GM18867 (cell line): ENCODE results near the gene DTD1.

Experiments
- ATAC-seq: cut with Tn5 transposase; IDR thresholded peaks from one replicate; pipeline ENCODE4 v1.9.1; 2021; ENCODE audit warnings: mild to moderate bottlenecking, moderate library complexity; ENCODE audit not compliant: unreplicated experiment

Gene DTD1

GRCh38 chr20:18614244-18614643, 26.4 kb downstream of the DTD1 start:
- ATAC-seq, result no peak

DNA sequence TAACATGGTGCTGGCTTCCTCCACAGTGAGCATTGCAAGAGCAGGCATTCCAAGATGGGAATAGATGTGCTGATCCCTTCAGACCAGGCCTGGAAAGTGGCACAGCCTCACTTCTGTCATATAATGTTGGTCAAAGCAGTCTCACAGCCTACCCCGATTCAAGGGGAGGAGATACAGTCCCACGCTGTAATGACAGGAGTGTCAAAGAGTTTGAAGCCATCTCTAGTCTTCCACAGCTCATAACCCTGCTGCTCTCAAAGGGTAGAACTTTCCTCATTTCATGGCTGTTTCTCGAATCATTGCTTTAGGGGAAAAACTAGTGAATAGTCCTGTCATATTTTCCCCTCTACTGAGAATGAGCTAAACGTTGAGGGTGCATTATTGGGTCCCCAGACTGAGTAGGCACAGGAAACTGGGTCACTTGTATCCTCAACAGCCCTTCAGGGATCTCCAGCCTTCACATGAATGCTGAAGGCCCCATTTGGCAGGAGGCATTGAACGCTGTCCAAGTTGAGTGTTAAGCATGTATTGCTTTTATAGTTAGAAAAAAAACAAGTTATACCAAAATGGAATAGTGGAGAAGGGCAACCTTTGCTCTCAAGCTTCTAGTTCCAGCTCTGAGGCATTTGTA, 27.3 kb downstream of the DTD1 start:
- no peak for ATAC-seq

GRCh38 chr20:18621004-18621403, 33.1 kb downstream of the DTD1 start:
- ATAC-seq, result no peak

DNA sequence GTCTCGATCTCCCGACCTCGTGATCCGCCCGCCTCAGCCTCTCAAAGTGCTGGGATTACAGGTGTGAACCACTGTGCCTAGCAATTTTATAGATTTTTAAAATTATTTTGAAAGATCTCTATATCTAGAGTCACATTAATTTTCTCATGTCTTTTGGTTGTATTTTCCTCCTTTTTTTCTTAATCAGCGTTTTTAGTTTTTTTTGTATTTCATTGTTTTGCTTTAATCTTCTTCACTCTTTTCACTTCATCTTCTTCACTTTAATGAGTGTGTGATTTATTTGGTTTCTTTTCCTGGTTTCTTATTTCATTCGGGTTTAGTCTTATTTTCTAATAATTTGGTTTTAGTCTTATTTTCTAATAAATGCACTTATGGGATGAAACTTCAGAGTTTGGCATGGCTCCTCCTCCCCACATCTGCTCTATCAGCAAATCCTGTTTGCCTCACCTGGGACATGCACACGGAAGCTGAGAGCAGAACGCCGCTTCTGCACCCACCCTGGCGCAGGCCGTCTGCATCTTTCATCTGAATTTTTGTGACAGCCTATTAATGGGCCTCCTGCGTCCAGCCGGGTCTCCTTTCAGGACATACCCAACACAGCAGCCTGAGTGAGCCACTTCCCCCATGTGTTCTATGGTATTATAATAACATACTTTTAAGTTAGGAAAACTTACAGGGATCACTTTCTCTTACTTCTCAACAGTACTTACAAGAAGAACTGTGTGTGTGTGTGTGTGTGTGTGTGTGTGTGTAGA, 35.5 kb downstream of the DTD1 start:
- no peak for ATAC-seq

GRCh38 chr20:18624948-18625347, 37.1 kb downstream of the DTD1 start:
- no peak for ATAC-seq

DNA sequence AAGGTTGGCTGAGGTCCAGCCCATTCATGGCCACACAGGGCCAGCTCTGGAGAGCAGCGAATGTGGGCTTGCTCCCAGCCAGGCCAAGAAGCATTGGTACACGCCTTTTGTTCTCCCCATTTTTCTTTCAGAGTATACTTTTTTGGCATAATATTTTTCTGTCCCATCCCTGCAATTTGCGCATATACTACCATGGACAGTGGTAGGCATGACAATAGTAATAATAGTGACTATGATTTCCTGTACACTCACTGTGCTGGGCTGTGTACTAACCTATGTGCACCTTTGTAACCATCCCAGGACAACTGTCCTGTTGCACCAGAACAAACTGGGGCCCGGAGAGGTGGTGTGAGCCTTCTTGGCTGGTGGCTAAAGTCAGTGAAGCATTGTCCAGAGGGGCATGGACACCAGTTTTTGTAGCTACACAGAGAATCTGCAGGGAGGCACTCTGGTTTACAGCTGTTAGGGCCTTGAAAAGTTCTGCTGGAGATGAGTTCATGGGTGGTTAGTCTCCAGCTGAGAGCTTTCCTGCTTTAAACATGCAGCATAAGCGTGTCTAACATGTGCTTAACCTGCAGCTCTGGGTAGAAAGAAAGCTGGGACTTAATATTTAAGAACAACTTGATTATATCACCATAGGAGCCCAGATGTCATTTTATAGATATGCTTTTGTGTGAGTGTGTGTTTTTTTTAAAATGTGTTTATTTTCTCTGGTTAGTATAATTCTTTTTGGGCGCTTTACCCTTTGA, 38.2 kb downstream of the DTD1 start:
- no peak for ATAC-seq

DNA sequence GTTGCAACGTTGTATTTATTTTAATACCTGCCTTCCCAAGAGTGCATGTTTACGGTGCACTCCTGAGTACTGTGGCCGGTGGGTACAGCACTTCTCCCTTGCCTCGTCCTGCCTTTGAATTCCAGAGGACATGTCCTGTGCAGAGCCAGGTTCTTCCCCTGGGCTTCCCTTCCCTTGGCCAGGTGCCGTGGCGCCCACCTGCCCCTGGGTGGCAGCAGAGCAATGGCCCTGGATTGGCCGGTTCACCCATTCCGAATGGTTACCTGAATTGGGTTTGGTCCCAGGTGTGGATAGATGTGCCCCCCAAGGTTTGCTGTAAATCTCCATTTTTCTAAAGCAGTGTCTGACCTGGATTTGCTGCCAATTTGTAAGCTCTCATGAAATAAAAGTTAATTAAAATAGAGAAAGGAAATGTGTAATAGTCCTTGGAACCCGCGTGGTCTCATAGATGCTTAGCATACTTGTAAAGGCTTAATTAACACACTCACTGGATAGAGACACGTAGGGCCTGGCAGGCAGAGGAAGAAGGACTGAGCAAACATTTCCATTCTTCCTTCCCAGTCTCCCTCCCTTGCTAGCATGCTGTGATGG, 40.6 kb downstream of the DTD1 start:
- ATAC-seq, result no peak

DNA sequence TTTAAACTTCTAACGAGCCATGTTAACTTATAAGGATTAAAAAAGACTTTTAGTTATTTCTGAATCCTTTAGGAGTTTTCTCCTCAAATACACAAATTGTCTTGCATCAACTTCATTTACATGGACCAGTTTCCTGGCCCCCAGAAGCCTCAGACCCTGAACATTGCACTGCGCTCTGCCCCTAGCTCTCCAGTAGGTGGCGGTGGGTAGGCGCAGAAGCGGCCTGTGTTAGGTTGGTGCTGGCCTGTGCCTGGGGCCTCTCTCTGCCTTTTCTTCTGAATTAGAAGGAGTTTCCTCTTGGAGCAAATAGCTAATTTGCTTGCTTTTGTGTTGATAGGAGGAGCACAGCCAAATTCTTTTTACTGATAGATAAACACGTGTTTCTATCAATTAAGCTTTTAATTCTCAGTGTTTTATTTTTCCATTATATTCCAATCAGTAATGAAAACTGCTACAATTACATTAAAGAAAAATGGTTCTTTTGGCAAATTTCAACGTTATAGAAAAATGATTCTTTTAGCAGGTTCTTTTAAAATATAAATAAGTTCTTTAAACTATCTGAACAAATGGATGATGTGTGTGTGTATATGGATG, 44.4 kb downstream of the DTD1 start:
- peak; percentile 95 for ATAC-seq

DNA sequence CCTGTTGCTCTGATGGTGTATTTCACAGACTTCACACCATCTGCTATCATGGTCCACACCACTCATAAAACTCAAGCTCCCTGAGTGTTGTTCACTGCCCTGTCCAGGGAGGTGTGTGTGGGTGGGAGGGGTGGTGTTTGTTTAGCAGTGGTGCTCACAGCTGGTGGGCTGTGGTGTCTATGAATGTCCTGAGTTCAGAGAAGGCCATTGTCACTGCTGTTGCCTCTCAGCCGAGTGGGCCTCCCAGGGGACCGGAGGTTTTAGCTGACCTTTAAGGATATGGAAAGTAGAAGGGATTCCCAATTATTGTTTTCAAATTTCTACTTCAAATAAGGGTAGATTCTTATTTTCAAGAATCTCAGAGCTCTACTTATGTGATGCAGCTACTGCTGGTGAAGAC, 45.6 kb downstream of the DTD1 start:
- ATAC-seq, result no peak

- no peak for ATAC-seq
These were observed 46.6 kb downstream of the DTD1 start for GRCh38 chr20:18634501-18634900.

DNA sequence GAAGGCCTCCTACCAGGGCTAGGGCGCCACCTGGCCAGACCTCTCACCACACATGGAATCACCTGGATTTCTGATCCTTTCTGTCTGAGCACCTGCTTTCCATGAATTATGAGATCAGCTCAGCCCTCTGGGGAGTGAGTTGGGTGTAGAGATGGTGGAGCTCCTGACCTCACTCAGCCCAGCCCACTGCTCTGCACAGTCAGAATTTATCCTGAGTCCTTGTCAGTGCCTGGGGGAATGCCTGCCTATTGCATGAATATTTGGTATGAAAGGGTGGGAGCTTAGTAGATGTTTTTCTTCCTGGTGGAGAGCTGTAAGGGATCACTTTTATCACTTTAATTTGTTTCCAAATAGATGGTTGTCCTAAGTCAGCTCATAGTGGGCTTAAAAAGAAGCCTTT, 47.5 kb downstream of the DTD1 start:
- ATAC-seq, result no peak

GRCh38 chr20:18637224-18637623, 49.4 kb downstream of the DTD1 start:
- no peak for ATAC-seq

DNA sequence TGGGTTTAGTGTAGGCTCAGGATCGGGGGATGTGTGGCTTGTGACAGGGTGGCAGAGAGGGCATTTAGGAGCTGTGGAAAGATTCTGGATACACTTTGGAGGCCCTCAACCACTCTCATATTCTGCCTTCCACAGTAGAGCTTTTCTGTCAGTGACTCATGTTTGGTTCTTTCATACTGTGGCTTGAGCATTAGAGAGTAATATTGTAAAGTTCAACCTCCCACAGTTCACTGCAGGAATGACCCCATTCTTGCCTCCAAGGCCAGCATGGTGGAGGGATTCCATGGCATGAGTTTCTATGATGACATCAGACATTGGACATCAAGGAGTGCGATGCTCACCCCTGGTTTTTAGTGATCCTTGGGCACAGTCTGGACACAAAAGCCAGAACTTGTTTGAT, 50.9 kb downstream of the DTD1 start:
- no peak for ATAC-seq

- peak; percentile 42 for ATAC-seq
These were observed 51.7 kb downstream of the DTD1 start for GRCh38 chr20:18639501-18639979.

DNA sequence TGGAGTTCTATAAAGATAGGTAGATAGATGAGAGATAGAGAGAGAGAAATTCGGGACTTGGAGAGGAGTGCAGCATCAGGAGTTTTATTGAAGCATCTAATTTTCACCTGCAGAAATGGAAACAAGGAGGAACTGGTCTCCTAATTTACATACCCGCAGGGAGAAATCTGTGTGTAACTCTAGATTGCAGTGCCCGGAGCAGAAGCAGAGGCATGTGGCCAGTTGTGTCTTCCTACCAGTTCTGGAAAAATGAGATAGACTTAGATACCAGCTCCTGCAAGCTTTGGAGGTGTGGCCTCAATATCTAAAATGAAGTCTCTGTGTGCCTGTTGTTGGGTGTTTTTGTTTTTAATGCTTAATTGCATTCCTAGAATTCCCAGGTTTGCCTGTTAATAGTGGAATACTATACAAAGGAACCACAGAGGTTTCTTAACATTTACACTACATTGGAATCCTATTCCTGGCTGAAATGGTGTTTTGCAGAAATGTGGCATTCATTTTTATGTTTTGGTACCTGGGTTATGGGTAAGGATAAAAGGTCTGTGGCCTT, 57.4 kb downstream of the DTD1 start:
- no peak for ATAC-seq

GRCh38 chr20:18645851-18646250, 58.0 kb downstream of the DTD1 start:
- ATAC-seq, result no peak

DNA sequence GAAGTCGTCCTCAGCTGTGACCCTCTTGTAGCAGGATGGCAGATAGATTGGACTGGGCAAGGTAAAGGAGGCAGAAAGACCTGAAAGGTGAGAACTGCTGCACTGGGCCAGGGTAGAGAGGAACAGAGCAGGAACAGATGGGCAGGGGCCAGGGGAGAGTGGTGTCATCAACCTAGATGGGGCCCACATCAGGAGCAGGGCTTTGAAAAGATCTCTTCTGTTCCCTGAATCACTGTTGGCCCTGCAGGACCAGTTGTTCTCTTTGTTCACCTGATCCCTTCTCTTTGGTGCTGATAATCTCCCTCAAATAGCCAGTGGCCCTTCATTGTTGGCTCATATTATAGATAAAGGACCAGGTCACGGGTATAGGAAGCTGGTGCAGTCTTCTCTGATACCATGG, 59.9 kb downstream of the DTD1 start:
- ATAC-seq, result no peak

- ATAC-seq, result no peak
These were observed 62.4 kb downstream of the DTD1 start for GRCh38 chr20:18650224-18650623.

- no peak for ATAC-seq
These were observed 66.0 kb downstream of the DTD1 start for GRCh38 chr20:18653736-18654447.

GRCh38 chr20:18654448-18654773, 66.6 kb downstream of the DTD1 start:
- ATAC-seq, result no peak
